Nephron progenitor cell (in vitro differentiated cells): ENCODE data around the gene MRPL51.

Source experiments
- DNase-seq: peaks from one replicate; pipeline ENCODE4 v3.0.0; 2021
- H3K27ac Mint-ChIP-seq: 2 replicates; pipeline ENCODE4 v1.8.0; 2021; ENCODE audit warnings: mild to moderate bottlenecking, moderate library complexity, mixed read lengths
- H3K27me3 Mint-ChIP-seq: 2 replicates; pipeline ENCODE4 v1.8.0; 2021; ENCODE audit warnings: mild to moderate bottlenecking, low read depth, mixed read lengths; ENCODE audit not compliant: poor library complexity
- H3K36me3 Mint-ChIP-seq: 2 replicates; pipeline ENCODE4 v1.8.0; 2021; ENCODE audit warnings: low read depth, mixed read lengths
- H3K4me1 Mint-ChIP-seq: 2 replicates; pipeline ENCODE4 v1.8.0; 2021; ENCODE audit warnings: mixed read lengths
- H3K4me3 Mint-ChIP-seq: 2 replicates; pipeline ENCODE4 v1.8.0; 2021; ENCODE audit warnings: mild to moderate bottlenecking, moderate library complexity, mixed read lengths
- H3K9me3 Mint-ChIP-seq: 2 replicates; pipeline ENCODE4 v1.8.0; 2021; ENCODE audit warnings: mild to moderate bottlenecking, moderate library complexity, mixed read lengths
- CTCF ChIP-seq: fragments of 200-600 bp; sonication (generic); IDR thresholded peaks from 2 replicates; pipeline ENCODE4 v1.5.0; 2021; ENCODE audit warnings: antibody characterized with exemption

MRPL51 gene

GRCh38 chr12:6492838-6493496, at the start of gene MRPL51:
Gene MRPL51 (minus strand): TSS chr12:6493262. CDS start chr12:6493136, 126 bp downstream.
- Mint-ChIP-seq H3K4me1 (peaks cover 40% of the 10 kb centered on the region), H3K36me3 (peaks cover 27% of the 10 kb centered on the region), H3K27ac (peak within 1 kb of the TSS; percentile 98), H3K4me3 (peak within 1 kb of the TSS; percentile 96), H3K9me3 (no peaks in the 10 kb centered on the region), H3K27me3 (peaks cover 3% of the 10 kb centered on the region)
- no peak for TF ChIP-seq CTCF
- peak; percentile 98 for DNase-seq

DNA sequence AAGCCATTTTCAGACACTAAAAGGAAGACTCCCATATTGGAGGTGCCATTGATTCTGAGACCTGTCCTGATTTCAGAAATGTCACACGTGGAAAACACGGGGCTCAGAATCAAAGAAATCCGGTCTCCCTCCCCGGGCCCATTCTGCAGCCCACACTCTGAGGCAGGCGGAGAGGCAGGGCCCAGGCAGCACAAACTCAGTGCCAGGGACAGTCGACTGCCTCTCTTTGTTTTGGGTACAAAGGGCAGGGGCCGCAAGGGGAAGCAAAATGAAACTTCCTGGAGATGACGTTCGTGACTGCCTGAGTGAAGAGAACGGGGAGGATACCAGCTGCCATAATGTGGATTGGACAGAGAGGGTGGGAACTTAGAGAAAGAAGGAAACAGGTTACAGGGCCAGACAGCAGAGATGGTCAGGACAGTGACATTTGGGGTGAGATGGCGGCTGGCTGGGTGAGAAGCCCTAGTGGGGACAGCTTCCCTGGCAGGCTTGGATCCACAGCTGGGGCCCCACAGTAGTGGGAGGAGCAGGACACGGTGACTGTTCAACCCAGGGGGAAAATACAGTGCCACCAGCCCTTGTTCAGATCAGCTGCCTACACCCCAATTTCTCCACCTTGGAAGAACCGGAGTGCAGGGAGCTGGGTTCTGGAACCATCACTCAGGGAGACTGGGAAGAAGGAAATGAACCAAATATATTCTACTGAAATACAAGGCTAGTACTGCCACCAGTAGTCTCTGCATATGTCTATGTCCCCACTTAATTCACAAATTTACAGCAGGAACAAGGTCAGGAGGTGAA, 49.3 kb upstream of the MRPL51 start:
- no peak overlapping the region for H3K4me3 Mint-ChIP-seq

DNA sequence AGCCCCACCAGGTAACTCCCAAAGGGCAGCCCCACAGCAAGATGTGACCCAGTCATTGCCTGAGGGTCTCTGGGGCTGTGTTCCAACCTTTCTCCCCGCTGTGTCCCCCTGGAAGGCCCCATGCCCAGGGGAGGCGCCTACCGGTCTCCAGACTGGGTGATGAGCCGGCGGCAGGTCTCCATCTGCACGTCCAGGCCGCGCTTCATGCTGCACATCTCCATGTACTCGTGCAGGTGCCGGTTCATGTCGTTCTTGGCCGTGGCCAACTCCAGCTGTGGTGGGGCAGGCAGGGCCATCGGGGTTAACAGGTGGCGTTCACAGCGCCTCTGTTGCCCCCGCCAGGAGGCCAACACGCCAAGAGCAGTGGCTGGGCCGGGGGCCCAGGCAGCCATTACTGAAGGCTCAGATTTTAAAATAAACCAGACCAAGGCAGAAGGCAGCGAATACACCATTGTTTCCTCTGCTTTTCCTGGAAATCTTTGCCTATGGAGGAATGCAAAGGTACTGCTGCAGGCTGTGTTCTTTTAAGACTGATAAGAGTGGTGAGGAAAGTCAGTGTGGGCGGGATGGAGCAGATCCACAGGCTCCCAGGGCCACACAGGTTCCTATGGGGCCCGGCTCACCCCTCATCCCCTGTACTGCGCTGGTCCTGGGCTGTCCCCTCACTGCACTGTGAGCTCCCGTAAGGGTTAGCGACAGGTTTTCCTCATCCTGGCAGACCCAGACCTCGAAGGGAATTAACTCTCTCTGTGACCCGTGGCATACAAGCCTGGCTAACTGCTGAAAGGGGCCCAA, 48.5 kb upstream of the MRPL51 start:
- Mint-ChIP-seq H3K9me3 (no peaks in the 10 kb centered on the region), H3K27me3 (peaks cover 3% of the 10 kb centered on the region), H3K4me3 (no peak overlapping the region), H3K36me3 (peaks cover 47% of the 10 kb centered on the region), H3K4me1 (peaks cover 56% of the 10 kb centered on the region), H3K27ac (peak overlapping the region; percentile 17)
- no peak for TF ChIP-seq CTCF
- no peak for DNase-seq

More for the DNA sequence above, 49.3 kb upstream of the MRPL51 start:
- Mint-ChIP-seq H3K9me3 (no peaks in the 10 kb centered on the region), H3K27me3 (peaks cover 3% of the 10 kb centered on the region), H3K36me3 (peaks cover 49% of the 10 kb centered on the region), H3K4me1 (peaks cover 48% of the 10 kb centered on the region), H3K27ac (peak overlapping the region; percentile 17)
- no peak for DNase-seq
- TF ChIP-seq CTCF: no peak

DNA sequence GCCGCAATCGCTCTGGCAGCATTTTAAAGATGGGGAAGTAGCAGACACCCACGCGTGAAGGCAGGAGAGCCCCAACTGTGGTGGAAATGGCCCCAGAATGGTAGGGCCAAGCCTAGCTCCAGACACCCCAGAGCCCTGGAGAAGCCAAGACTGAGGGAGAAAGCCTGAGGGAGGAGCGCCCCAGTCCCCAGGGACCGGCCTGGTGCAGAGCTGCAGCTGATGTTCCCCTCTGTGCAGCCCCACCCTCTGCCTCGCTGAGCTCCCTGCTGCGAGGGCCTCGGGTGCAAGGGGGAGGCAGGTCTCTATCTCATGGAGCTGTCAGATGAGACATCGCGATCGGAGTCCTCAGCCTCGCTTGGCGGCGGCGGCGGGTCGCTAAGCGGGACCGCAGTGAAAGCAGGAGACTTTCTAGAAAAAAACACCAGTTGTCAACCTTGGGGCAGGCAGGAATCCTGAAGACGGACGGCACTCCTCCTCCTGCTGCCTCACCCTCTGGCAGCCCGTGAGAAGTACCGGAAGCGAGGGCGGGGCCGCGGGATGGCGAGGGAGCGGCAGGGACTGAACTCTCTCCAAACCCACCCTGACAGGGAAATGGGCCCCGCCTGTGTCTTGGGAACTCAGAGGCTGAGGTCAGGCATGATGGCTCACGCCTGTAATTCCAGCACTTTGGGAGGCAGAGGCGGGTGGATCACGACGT, 47.3 kb upstream of the MRPL51 start:
- Mint-ChIP-seq H3K36me3 (peaks cover 41% of the 10 kb centered on the region), H3K4me1 (peaks cover 68% of the 10 kb centered on the region), H3K27ac (peak overlapping the region; percentile 98), H3K27me3 (peaks cover 6% of the 10 kb centered on the region), H3K4me3 (peak overlapping the region; percentile 58), H3K9me3 (no peaks in the 10 kb centered on the region)
- peak; percentile 86 for DNase-seq
- no peak for TF ChIP-seq CTCF

GRCh38 chr12:6539707-6540134, 46.7 kb upstream of the MRPL51 start:
- H3K4me1 Mint-ChIP-seq: peaks cover 71% of the 10 kb centered on the region
- peak overlapping the region; percentile 50 for H3K4me3 Mint-ChIP-seq
- peak overlapping the region; percentile 98 for H3K27ac Mint-ChIP-seq
- no peaks in the 10 kb centered on the region for H3K9me3 Mint-ChIP-seq
- H3K27me3 Mint-ChIP-seq: peaks cover 6% of the 10 kb centered on the region
- peaks cover 38% of the 10 kb centered on the region for H3K36me3 Mint-ChIP-seq
- no peak for TF ChIP-seq CTCF
- DNase-seq: no peak
